GM19035 (cell line): Measurements from ENCODE around the gene MGA.

ENCODE experiments used
- ATAC-seq: cut with Tn5 transposase; IDR thresholded peaks from one replicate; pipeline ENCODE4 v1.9.1; 2021; ENCODE audit not compliant: unreplicated experiment

MGA gene

DNA sequence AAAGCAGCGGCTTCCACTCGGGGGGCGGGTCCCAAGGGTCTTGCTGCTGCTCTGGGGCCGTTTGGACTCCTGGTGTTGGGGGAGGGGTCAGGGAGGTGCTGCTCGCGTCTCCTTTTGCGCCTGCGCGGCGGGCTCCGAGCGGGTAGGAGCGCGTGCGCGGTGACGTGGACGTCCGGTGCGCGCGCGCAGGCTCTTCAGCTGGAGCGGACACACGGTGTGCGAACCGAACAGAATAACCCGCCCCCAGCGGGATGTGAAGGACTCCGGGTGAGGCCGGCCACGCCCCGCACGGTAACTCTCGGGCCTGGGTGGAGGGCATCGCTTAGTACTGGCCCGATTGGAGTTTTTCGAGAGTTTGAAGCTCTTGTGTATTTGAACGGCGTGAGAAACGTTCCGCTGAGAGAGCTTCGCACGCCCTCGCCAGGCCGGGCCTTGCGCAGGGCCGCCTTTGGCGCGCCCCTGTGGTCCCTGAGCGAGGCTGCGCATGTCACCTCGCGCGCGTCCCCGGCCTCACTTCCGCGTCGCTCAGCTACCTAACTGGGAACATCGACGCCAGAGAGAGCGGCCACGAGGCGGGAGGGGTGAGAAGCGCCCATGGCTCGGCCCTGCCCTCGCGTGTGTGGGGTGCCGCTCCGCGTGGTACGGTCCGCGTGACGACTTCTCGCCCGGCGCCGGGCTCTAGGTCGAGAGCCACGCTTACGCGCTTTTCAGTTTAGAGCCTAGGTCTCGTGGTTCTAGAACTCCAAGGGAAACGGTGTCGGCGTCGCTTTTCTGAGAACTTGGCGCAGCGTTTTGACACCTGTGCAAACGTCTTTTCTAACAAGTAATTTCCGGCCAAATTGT lies at the start of gene MGA:
TSS of gene MGA (plus strand) at position 171 of the 843 bp plus-strand sequence.
- ATAC-seq = peak; percentile 81

DNA sequence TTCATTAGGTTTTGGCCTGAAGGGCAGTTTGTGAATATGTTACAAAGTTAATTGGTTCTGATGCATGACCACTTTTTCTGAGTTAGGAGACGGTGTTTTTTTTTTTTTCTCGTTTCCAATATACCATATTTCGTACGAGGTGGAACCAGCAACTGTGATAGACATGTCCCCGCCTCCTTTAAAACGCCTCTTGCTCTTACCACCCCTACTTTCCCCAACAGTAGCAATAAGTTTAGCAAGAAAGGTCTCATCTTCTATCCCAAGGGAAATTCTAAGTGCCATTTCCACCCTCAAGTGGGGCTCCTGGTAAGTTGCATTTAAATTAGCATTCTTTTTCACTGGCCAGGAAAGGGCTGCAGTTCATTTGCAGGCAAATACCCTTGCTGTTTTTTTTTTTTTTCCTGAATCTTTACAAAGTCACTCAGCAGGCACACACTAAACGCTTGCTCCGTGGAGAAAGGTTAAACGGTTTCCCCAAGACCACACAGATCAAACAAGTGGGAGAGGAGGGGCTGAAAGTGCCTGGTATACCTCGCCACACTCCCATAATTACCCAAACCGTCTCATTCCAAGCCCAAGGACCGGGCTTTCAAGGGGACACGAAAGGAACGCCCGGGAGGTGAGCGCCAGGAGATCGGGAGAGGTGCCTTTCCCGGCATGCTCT lies 39.5 kb upstream of the MGA start:
- no peak for ATAC-seq

GRCh38 chr15:41621200-41622193 lies 38.7 kb upstream of the MGA start:
- ATAC-seq = no peak

- no peak for ATAC-seq
These were observed 37.3 kb upstream of the MGA start for GRCh38 chr15:41622901-41623300.

DNA sequence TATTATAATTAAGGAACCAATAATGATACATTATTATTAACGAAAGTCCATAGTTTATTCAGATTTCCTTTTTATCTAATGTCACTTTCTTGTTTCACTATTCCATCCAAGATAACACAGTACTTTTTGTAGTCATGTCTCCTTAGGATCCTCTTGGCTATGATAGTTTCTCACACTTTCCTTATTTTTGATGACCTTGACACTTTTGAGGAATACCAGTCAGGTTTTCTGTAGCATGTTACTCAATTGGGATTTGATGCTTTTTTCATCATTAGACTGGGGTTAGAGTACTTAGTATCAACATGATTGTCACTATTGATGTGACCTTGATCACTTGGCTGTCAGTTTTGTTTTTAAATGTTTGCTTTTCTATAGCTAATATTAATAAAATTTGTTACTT lies 33.0 kb upstream of the MGA start:
- no peak for ATAC-seq

- ATAC-seq = no peak
These were observed 30.7 kb upstream of the MGA start for GRCh38 chr15:41629463-41629862.

- no peak for ATAC-seq
These were observed 30.3 kb upstream of the MGA start for GRCh38 chr15:41629883-41630282.

GRCh38 chr15:41630616-41631217 lies 29.5 kb upstream of the MGA start:
- no peak for ATAC-seq

GRCh38 chr15:41631880-41632470 lies 28.2 kb upstream of the MGA start:
- no peak for ATAC-seq

DNA sequence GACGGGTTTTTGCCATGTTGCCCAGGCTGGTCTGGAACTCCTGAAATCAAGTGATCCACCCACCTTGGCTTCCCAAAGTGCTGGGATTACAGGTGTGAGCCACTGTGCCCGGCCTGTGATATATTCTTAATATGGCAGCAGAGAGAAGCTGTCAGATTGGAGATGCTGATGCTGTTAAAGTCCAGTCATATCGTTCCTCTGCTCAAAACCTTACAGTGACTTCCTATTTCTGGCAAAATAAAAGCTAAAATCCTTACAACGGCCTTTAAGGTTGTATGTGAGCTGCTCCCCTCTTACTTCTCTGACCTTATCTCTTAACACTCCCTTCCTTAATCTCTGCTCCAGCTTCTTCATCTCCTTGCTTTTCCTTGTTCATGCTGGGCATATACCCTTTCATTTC lies 26.6 kb upstream of the MGA start:
- no peak for ATAC-seq

DNA sequence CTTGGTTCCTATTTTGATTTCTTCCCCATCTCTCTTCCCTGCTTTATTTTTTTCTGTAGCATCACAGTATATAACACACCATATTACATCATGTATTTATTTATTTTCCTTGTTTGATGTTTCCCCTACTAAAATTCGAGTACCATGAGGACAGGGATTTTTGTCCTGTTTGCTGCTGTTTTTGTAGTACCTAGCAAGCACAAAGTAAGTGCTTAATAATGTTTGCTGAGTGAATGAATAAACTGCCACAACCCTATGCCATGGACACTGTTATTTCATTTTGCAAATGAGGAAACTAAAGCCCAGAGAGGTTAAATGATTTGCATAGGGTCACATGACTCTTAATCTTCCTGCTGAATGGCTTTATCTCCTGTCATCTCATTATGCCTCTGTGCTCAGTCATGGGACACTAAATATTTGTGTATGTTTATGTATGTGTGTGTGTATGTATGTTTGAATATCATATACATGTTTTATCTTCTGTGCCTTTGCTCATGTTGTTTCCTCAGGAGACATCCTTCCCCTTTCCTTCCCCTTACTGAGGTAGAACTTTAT lies 26.1 kb upstream of the MGA start:
- no peak for ATAC-seq

DNA sequence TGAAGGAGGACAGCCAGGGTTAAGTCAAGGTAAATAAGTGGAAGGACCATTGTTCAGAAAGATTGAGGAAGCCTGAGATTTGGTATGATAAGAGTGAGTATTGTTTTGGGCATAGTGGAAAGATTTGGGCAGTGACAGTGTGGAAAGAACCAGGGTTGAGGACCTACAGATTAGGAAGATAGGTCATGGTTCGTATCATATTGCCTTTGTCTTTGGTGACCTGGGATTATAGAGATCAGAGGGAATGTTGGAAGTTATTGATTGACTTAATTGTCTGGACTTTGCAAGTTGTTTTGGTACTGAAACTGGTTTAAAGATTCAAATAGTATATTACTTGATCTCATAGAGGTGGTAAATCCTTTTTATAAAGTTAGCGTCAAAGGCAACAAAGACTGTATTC lies 23.1 kb upstream of the MGA start:
- ATAC-seq = no peak

- ATAC-seq = no peak
These were observed 19.2 kb upstream of the MGA start for GRCh38 chr15:41640985-41641384.

DNA sequence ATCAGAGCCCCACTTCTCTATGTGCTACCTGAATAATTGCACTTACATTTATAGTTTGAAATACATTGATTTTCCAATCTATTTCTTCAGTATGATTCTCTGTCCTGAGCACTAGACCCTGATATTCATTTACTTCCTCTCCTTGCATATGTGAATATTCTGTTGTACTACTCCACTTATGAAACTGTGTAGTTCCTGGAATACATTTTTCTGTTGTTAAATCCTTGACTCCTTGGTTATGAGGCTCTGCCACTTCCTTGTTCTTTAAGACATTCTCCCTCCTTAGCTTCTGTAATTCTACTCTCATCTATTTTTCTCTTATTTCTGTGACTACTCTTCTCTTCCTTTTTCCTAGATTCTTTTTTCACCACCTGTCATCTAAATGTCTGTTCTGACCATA lies 12.9 kb upstream of the MGA start:
- ATAC-seq = no peak

DNA sequence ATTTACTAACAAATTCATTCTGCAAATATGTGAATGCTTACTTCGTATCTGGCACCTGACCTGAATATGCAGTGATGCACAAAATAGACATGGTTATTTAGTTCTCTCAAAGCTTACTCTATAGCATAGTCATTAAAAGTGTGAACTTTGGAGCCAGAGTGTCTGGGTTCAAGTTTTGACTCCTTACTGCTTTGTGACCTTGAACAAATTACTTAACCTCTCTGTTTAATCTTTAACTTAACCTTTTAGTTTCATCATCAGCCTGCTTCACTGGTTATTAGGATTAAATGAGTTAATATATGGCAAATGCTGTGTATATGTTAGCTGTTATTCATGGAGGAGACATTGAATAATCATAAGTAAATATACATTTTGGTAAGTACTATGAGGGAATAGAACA lies 12.1 kb upstream of the MGA start:
- ATAC-seq = no peak

DNA sequence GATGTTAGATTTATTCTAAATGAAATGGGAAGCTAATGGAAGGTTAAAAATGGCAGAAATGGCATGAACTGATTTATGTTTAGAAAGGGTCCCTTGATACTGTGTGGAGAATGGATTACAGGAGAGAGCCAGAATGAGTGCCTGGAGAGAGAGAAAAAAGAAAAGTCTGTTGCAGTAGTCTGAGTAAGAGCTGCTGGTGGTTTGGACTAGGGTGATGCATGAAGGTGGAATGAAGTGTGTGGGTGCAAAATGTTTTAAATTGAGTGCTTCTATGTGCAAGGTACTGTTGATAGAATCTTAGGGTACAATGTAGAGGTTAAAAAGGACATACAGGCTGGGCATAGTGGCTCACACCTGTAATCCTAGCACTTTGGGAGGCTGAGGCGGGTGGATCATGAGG lies 11.4 kb upstream of the MGA start:
- ATAC-seq = no peak

DNA sequence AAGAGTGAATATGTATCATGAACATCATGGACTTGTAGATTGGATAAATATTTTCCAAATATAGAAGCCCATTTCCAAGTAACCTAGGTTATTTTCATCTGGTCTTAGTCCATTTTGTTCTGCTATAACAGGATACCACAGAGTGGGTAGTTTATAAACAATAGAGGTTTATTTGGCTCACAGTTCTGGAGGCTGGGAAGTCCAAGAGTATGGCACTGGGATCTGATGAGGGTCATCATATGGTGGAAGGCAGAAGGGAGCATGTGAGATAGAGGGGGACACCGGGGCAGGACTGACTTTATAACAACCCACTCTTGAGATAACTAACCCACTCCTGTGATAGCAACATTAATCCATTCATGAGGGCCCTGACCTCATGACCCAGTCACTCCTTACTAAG lies 9.4 kb upstream of the MGA start:
- ATAC-seq = no peak

DNA sequence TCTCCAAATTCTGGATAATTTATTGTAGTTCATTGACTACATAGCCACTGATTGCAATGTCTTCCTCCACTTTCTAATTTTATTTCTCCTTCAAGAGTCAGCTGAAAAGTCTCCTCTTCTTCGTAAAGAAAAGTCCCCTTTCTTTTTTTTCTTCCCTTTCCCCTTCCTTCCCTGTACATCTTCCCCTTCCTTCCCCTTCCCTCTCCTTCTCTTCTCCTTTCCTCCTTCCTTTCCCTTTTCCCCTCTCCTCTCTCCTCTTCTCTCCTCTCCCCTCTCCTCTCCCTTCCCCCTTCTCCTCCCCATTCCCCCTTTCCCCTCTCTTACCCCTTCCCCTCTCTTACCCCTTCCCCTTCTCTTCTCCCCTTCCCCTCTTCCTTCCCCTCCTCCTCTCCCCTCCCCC lies 8.8 kb upstream of the MGA start:
- ATAC-seq = no peak

DNA sequence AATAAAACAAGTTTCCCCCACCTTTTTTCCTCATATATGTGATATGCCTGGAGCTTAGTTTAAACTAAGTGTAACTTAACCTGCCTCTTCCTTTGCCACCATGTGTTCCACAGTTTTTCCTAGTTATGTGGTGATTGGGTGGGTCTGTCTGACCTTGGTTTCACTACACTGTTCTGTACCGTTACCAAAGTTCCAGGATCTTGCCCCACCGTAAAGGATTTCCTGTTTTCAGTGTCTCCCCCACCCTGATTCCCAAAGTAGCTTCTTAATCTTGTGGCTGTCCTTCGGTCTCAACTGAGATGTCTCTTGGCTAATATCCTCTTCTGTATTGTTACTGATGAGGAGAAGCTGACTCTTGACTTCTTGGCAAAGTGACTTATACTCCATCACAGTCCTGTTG lies 6.4 kb upstream of the MGA start:
- ATAC-seq = no peak

DNA sequence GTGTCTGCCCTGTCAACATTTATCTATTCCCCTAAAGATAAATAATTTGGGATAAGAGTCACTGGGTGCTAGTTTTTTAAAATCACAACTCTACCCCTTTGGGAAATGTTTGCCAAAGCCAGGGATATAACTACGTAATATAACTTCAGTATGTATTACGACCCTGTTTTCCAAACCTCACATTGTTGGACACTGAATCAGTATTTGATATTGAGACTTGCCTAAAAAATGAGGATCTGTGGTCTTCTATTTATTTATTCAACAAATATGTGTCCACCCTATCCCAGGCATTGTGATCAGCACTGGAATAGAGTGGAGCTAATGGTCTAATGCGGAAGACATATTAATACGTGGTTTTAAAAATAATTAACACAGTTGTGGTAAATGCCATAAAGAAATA lies 4.5 kb upstream of the MGA start:
- no peak for ATAC-seq
